HEK293T (cell line): ENCODE results near the gene ATP1A3.

Experiments
- ARNT ChIP-seq: fragments of 450-650 bp; IDR thresholded peaks from 2 replicates; pipeline ENCODE4 v1.6.1; 2017; ENCODE audit warnings: mild to moderate bottlenecking
- BHLHE40 ChIP-seq: fragments of 450-650 bp; IDR thresholded peaks from 2 replicates; pipeline ENCODE4 v1.6.1; 2016; ENCODE audit warnings: mild to moderate bottlenecking, moderate library complexity, borderline replicate concordance
- CTBP1 ChIP-seq: fragments of 450-650 bp; IDR thresholded peaks from 2 replicates; pipeline ENCODE4 v1.6.1; 2016; ENCODE audit warnings: borderline replicate concordance
- ELF4 ChIP-seq: fragments of 450-650 bp; IDR thresholded peaks from 2 replicates; pipeline ENCODE4 v1.6.1; 2017; ENCODE audit warnings: antibody characterized with exemption
- FOXA1 ChIP-seq: fragments of 450-650 bp; IDR thresholded peaks from 2 replicates; pipeline ENCODE4 v1.6.1; 2016; ENCODE audit warnings: mild to moderate bottlenecking
- FOXM1 ChIP-seq: fragments of 450-650 bp; IDR thresholded peaks from 2 replicates; pipeline ENCODE4 v1.6.1; 2017; ENCODE audit warnings: mild to moderate bottlenecking, borderline replicate concordance
- HDGF ChIP-seq: fragments of 450-650 bp; IDR thresholded peaks from 2 replicates; pipeline ENCODE4 v1.6.1; 2017; ENCODE audit warnings: antibody characterized with exemption, borderline replicate concordance
- L3MBTL2 ChIP-seq: fragments of 450-650 bp; conservative IDR thresholded peaks from 2 replicates; pipeline ENCODE4 v1.6.1; 2016; ENCODE audit warnings: mild to moderate bottlenecking
- LEF1 ChIP-seq: fragments of 450-650 bp; IDR thresholded peaks from 2 replicates; pipeline ENCODE4 v1.6.1; 2017; ENCODE audit warnings: mild to moderate bottlenecking, borderline replicate concordance
- NFRKB ChIP-seq: fragments of 450-650 bp; IDR thresholded peaks from 2 replicates; pipeline ENCODE4 v1.6.1; 2016; ENCODE audit warnings: mild to moderate bottlenecking, moderate library complexity
- SP1 ChIP-seq: fragments of 450-650 bp; IDR thresholded peaks from 2 replicates; pipeline ENCODE4 v1.6.1; 2017
- SUZ12 ChIP-seq: fragments of 450-650 bp; IDR thresholded peaks from 2 replicates; pipeline ENCODE4 v1.6.1; 2016; ENCODE audit warnings: mild to moderate bottlenecking
- TARDBP ChIP-seq: fragments of 450-650 bp; IDR thresholded peaks from 2 replicates; pipeline ENCODE4 v1.6.1; 2016
- ZNF384 ChIP-seq: fragments of 450-650 bp; IDR thresholded peaks from 2 replicates; pipeline ENCODE4 v1.6.1; 2016

DNA sequence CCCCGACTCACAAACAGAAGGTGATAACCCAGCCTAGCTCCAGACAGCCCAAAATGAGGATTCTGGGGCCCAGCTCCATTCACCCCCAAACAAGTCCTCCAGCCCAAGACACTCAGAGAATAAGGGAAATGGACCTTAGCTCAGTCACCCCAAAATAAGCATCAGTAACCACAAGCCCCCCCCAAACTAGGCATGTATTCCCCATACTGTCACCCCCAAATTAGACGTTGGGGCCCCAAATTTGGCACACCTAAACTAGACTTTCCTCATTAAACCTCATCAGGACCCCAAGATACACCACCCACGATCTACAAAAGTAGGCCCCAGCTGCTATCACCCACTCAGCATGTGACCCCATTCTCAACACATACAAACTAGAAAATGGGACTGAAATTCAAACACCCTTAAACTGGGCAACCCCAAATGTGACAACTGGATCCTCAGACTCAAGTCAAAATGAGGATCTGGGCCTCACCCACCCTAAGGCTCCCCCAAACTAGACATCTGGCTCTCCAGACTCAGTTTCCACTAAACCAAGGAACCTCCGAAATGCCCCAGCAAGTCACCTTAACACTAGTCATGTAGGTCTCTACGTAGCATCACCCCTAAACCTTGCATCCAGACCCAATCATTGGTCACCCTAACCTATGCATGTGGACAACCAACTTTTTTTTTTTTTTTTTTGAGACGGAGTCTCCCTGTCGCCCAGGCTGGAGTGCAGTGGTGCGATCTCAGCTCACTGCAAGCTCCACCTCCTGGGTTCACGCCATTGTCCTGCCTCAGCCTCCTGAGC, 52.4 kb downstream of the ATP1A3 start:
- TF ChIP-seq SUZ12 (no peak), SP1 (no peak), FOXA1 (no peak), NFRKB (no peak), L3MBTL2 (no peak), ZNF384 (0 out of 2 replicates have a peak, but pooled peaks have one; percentile 54), LEF1 (no peak), BHLHE40 (no peak), ELF4 (no peak), FOXM1 (no peak), TARDBP (no peak), ARNT (no peak), HDGF (no peak), CTBP1 (no peak)
